Thyroid gland (tissue), 4 donors: ENCODE measurements around the gene CCDC74A.

Experiments
- POLR2A ChIP-seq, 2 donors: fragments of 450-650 bp; IDR thresholded peaks; one replicate each; pipeline ENCODE4 v1.6.1; 2017; ENCODE audit warnings: antibody characterized with exemption in 2 of 2, mild to moderate bottlenecking in 2 of 2, moderate library complexity in 1 of 2
- TF ChIP-seq, protein P1 (sequence below), 6 experiments: fragments of 200-600 bp in 3 of 6; fragments of 450-650 bp in 3 of 6; sonication (generic) in 3 of 6; IDR thresholded peaks; one replicate each; pipeline ENCODE4 v1.5.1; 2016 to 2019; ENCODE audit warnings: antibody characterized with exemption in 6 of 6, mild to moderate bottlenecking in 2 of 6, inconsistent platforms in 1 of 6, moderate library complexity in 1 of 6

DNA sequence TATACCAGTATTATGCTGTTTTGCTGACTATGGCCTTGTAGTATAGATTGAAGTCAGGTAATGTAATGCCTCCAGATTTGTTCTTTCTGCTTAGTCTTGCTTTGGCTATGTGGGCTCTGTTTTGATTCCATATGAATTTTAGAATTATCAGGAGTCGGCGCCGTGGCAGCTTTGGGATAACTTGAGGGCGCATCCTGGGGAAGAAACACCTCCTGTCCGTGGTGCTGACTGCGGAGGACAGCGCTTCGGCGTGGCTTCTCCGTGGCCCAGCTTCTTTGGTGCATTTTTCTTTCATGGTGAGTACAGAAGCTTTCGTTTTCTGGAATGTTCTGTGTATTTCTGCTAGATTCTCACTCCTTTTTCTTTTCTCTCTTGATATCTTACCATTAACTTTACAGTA lies 25.2 kb downstream of the CCDC74A start:
- TF ChIP-seq, protein P1, sequence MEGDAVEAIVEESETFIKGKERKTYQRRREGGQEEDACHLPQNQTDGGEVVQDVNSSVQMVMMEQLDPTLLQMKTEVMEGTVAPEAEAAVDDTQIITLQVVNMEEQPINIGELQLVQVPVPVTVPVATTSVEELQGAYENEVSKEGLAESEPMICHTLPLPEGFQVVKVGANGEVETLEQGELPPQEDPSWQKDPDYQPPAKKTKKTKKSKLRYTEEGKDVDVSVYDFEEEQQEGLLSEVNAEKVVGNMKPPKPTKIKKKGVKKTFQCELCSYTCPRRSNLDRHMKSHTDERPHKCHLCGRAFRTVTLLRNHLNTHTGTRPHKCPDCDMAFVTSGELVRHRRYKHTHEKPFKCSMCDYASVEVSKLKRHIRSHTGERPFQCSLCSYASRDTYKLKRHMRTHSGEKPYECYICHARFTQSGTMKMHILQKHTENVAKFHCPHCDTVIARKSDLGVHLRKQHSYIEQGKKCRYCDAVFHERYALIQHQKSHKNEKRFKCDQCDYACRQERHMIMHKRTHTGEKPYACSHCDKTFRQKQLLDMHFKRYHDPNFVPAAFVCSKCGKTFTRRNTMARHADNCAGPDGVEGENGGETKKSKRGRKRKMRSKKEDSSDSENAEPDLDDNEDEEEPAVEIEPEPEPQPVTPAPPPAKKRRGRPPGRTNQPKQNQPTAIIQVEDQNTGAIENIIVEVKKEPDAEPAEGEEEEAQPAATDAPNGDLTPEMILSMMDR (IDR thresholded peaks at IDR 0.05) = no peak
- TF ChIP-seq POLR2A (IDR thresholded peaks at IDR 0.05) = no peak
